ENCODE measurements around the gene SKA1. TPM values are rescaled to one million over a fixed set of nuclear protein-coding genes. Genes with fewer than 3 reads are reported as not detected.
"Not testable (repeated sequence)": the region's sequence is repeated elsewhere in the genome, so short reads cannot be mapped to it uniquely, and the experiment has no call there.

SKA1 gene
- total RNA-seq, 1 experiment from 2014 or later, result 20.6 TPM

DNA sequence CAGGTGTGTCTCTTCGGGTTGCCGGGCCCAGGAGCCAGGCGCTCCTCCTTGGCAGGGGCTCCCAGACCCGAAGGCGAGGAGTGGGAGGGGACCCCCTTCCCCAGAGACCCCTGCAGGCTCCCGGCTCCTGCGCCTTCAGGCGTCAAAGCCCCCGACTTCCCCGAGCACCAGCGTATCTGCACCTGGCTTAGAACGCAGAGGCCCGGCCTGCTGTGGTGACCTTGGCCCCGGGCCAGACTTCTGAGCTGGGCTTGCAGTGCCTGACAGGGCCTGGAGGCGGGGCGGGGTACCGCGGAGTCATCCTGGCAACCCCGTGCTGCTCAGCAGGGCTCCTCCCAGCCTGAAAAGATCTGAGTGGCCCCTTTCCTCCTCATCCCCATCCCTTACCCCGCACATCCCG is 27.0 kb downstream of the SKA1 start:
- Mint-ChIP-seq H3K27me3 (ENCODE audit: low read depth) (peaks cover 69% of the 10 kb centered on the region), H3K27ac (no peak overlapping the region), H3K4me1 (peaks cover 86 to 95% of the 10 kb centered on the region in 2 experiments), H3K4me3 (no peak overlapping the region), H3K9me3 (no peaks in the 10 kb centered on the region), H3K36me3 (ENCODE audit: insufficient read depth in 1 of 3, low read depth in 3 of 3) (no peaks in the 10 kb centered on the region)
- Histone ChIP-seq H2BK12ac (ENCODE audit: insufficient read length, low read depth, low read length) (no peak overlapping the region), H3K14ac (ENCODE audit: insufficient read depth, low read length) (no peak overlapping the region), H3K9me3 (ENCODE audit: control insufficient read depth, low read depth, low read length) (no peaks in the 10 kb centered on the region), H3K18ac (ENCODE audit: insufficient read length, low read depth, low read length) (no peak overlapping the region), H2AFZ (ENCODE audit: low read length) (no peak overlapping the region), H4K5ac (ENCODE audit: insufficient read length, low read depth, low read length) (no peak overlapping the region), H2BK5ac (ENCODE audit: insufficient read length, low read length) (no peak overlapping the region), H3K4me1 (ENCODE audit: insufficient read depth, low read length) (peaks cover 5% of the 10 kb centered on the region; the same call in 1 of the 2 replicates), H2AK5ac (ENCODE audit: insufficient read length, low read length) (no peak overlapping the region), H4K8ac (replicated peaks; ENCODE audit: insufficient read length, low read depth, low read length) (no peak overlapping the region), H3K23me2 (ENCODE audit: insufficient read length, low read depth, low read length, poor library complexity, severe bottlenecking) (no peaks in the 10 kb centered on the region), H3K27me3 (ENCODE audit: insufficient read depth, low read length) (no peaks in the 10 kb centered on the region), H2BK20ac (ENCODE audit: low read depth, low read length, poor library complexity, severe bottlenecking) (no peak overlapping the region), H4K91ac (ENCODE audit: insufficient read length, low read depth, low read length) (no peak overlapping the region), H3T11ph (ENCODE audit: low read length) (no peak overlapping the region), H3K4ac (ENCODE audit: low read depth, low read length) (no peak overlapping the region), H3K23ac (ENCODE audit: insufficient read length, low read depth, low read length) (no peak overlapping the region), H3K79me1 (ENCODE audit: insufficient read depth, low read depth, low read length, poor library complexity, severe bottlenecking) (no peaks in the 10 kb centered on the region), H2BK120ac (ENCODE audit: low read depth, low read length, poor library complexity, severe bottlenecking) (no peak overlapping the region), H3K56ac (ENCODE audit: insufficient read length, low read depth, low read length) (no peak overlapping the region), H3K27ac (ENCODE audit: insufficient read length, low read depth, low read length) (no peak overlapping the region), H3K4me2 (ENCODE audit: insufficient read depth, insufficient read length, low read length) (no peak overlapping the region), H2BK15ac (ENCODE audit: low read depth, low read length) (no peak overlapping the region), H3K79me2 (ENCODE audit: insufficient read depth, low read length) (no peaks in the 10 kb centered on the region), H3K9ac (ENCODE audit: extremely low read depth, insufficient read length, low read length) (no peak overlapping the region), H4K20me1 (ENCODE audit: control insufficient read depth, insufficient read depth, insufficient read length) (no peaks in the 10 kb centered on the region)
- no CpG with 5 or more reads among the region's 21 CpGs for WGBS (ENCODE audit: extremely low coverage, insufficient read length, low lambda C conversion rate)
- TF ChIP-seq, protein P1, sequence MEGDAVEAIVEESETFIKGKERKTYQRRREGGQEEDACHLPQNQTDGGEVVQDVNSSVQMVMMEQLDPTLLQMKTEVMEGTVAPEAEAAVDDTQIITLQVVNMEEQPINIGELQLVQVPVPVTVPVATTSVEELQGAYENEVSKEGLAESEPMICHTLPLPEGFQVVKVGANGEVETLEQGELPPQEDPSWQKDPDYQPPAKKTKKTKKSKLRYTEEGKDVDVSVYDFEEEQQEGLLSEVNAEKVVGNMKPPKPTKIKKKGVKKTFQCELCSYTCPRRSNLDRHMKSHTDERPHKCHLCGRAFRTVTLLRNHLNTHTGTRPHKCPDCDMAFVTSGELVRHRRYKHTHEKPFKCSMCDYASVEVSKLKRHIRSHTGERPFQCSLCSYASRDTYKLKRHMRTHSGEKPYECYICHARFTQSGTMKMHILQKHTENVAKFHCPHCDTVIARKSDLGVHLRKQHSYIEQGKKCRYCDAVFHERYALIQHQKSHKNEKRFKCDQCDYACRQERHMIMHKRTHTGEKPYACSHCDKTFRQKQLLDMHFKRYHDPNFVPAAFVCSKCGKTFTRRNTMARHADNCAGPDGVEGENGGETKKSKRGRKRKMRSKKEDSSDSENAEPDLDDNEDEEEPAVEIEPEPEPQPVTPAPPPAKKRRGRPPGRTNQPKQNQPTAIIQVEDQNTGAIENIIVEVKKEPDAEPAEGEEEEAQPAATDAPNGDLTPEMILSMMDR (conservative IDR thresholded peaks at IDR 0.05), result peak; percentile 38; the same call in 2 of the 3 replicates
- peak; percentile 83 for DNase-seq

DNA sequence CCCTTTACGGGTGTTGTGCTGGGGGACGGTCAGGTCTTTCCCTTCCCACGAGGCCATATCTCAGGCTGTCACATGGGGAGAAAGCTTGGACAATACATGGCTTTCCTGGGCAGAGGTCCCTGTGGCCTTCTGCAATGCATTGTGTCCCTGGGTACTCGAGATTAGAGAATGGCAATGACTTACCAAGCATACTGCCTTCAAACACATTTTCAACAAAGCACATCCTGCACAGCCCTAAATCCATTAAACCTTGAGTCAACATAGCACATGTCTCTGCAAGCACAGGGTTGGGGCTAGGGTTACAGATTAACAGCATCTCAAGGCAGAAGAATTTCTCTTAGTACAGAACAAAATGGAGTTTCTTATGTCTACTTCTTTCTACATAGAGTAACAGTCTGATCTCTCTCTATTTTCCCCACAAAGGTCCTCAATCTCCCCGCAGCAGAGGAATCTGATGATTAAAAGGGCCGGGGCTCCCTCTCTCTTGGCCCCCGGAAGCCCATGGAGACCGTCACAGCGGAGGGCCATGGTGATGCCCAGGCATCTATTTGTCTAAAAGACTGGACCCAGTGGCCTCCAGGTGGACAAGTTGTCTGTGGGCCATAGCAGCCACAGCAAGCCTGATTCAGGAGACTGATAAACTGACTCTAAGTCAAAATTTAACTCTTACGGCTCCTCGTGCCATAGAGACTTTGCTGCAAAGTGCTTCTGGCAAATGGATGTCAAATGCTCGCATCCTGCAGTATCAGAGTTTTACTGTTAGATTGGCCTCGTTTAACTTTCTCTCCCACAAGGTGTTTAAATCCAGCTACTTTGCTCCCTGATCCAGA is 30.1 kb downstream of the SKA1 start:
- not testable (repeated sequence) for H4K91ac ChIP-seq (ENCODE audit: insufficient read length, low read depth, low read length); H3K4ac ChIP-seq (ENCODE audit: low read depth, low read length); H3K23me2 ChIP-seq (ENCODE audit: insufficient read length, low read depth, low read length, poor library complexity, severe bottlenecking); H3K9me3 ChIP-seq (ENCODE audit: control insufficient read depth, low read depth, low read length); H3K79me1 ChIP-seq (ENCODE audit: insufficient read depth, low read depth, low read length, poor library complexity, severe bottlenecking); H2BK5ac ChIP-seq (ENCODE audit: insufficient read length, low read length); DNase-seq; H3K56ac ChIP-seq (ENCODE audit: insufficient read length, low read depth, low read length); H3K27ac Mint-ChIP-seq; H3T11ph ChIP-seq (ENCODE audit: low read length); H4K20me1 ChIP-seq (ENCODE audit: control insufficient read depth, insufficient read depth, insufficient read length); H3K23ac ChIP-seq (ENCODE audit: insufficient read length, low read depth, low read length); H3K9ac ChIP-seq (ENCODE audit: extremely low read depth, insufficient read length, low read length); H2AK5ac ChIP-seq (ENCODE audit: insufficient read length, low read length); H2BK20ac ChIP-seq (ENCODE audit: low read depth, low read length, poor library complexity, severe bottlenecking); H3K27ac ChIP-seq (ENCODE audit: insufficient read length, low read depth, low read length); H2BK120ac ChIP-seq (ENCODE audit: low read depth, low read length, poor library complexity, severe bottlenecking); H3K36me3 Mint-ChIP-seq (ENCODE audit: insufficient read depth in 1 of 3, low read depth in 3 of 3); H2BK15ac ChIP-seq (ENCODE audit: low read depth, low read length); H2AFZ ChIP-seq (ENCODE audit: low read length); H3K14ac ChIP-seq (ENCODE audit: insufficient read depth, low read length); H3K4me2 ChIP-seq (ENCODE audit: insufficient read depth, insufficient read length, low read length); H3K4me1 ChIP-seq (ENCODE audit: insufficient read depth, low read length); H4K8ac ChIP-seq (replicated peaks; ENCODE audit: insufficient read length, low read depth, low read length); H2BK12ac ChIP-seq (ENCODE audit: insufficient read length, low read depth, low read length); H3K79me2 ChIP-seq (ENCODE audit: insufficient read depth, low read length); H3K27me3 ChIP-seq (ENCODE audit: insufficient read depth, low read length); H4K5ac ChIP-seq (ENCODE audit: insufficient read length, low read depth, low read length); H3K9me3 Mint-ChIP-seq
- H3K4me3 Mint-ChIP-seq, result peak overlapping the region in 1 of 2 experiments; percentile 2; a peak in 2 of 5 replicates
- H3K4me1 Mint-ChIP-seq, result peaks cover 76 to 95% of the 10 kb centered on the region in 2 experiments
- H3K18ac ChIP-seq (ENCODE audit: insufficient read length, low read depth, low read length), result peak overlapping the region; percentile 14
- no CpG with 5 or more reads among the region's 13 CpGs for WGBS (ENCODE audit: extremely low coverage, insufficient read length, low lambda C conversion rate)
- H3K27me3 Mint-ChIP-seq (ENCODE audit: low read depth), result peaks cover 60% of the 10 kb centered on the region
